ENCODE results near the gene MBD3L5.

- TF ChIP-seq CTCF (conservative IDR thresholded peaks at IDR 0.05 in 1 of 2, IDR thresholded peaks at IDR 0.05 in 1 of 2; ENCODE audit: extremely low read depth in 1 of 2, insufficient read depth in 1 of 2, low read depth in 1 of 2, low read length in 2 of 2) = no peak
- no peak for TF ChIP-seq EZH2 (IDR thresholded peaks at IDR 0.05; ENCODE audit: borderline replicate concordance, low read length)
Measured at GRCh38 chr19:6999933-7000332, 30.4 kb upstream of the MBD3L5 start.

Data from mammary epithelial cell (primary cell).